ENCODE results near the gene IGFBPL1.

The IGFBPL1 gene

DNA sequence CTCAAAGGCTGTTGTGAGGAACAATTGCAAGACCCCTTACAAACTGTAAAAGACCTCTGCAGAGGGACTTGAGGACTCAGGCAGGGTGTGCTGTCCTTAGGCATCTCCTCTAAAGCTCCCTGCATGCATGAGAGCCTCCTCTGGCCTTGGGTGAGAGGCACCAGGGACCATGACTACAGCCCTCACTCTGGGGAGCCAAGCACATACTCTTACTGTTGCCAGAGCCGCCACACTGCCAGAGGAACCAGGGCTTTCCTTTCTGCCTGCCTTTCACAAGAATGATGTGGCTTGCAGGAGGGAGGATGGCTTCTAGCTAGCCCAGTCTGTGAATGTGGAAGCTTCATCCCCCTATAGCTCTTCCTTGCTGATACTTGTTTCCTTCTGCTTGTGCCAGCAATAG is 5.9 kb downstream of the IGFBPL1 start:
- no peak for TF ChIP-seq PPARA (CRISPR knock-in tag; IDR thresholded peaks at IDR 0.05; ENCODE audit: borderline replicate concordance)
- no peak for TF ChIP-seq ZFP3 (CRISPR knock-in tag; IDR thresholded peaks at IDR 0.05)
- TF ChIP-seq SNAI2 (CRISPR knock-in tag; IDR thresholded peaks at IDR 0.05) = no peak
- TF ChIP-seq PATZ1 (CRISPR knock-in tag; IDR thresholded peaks at IDR 0.05; ENCODE audit: borderline replicate concordance) = no peak
- TF ChIP-seq, protein P1, sequence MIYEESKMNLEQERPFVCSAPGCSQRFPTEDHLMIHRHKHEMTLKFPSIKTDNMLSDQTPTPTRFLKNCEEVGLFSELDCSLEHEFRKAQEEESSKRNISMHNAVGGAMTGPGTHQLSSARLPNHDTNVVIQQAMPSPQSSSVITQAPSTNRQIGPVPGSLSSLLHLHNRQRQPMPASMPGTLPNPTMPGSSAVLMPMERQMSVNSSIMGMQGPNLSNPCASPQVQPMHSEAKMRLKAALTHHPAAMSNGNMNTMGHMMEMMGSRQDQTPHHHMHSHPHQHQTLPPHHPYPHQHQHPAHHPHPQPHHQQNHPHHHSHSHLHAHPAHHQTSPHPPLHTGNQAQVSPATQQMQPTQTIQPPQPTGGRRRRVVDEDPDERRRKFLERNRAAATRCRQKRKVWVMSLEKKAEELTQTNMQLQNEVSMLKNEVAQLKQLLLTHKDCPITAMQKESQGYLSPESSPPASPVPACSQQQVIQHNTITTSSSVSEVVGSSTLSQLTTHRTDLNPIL (CRISPR knock-in tag; IDR thresholded peaks at IDR 0.05; ENCODE audit: low read depth) = no peak
- TF ChIP-seq, protein P2, sequence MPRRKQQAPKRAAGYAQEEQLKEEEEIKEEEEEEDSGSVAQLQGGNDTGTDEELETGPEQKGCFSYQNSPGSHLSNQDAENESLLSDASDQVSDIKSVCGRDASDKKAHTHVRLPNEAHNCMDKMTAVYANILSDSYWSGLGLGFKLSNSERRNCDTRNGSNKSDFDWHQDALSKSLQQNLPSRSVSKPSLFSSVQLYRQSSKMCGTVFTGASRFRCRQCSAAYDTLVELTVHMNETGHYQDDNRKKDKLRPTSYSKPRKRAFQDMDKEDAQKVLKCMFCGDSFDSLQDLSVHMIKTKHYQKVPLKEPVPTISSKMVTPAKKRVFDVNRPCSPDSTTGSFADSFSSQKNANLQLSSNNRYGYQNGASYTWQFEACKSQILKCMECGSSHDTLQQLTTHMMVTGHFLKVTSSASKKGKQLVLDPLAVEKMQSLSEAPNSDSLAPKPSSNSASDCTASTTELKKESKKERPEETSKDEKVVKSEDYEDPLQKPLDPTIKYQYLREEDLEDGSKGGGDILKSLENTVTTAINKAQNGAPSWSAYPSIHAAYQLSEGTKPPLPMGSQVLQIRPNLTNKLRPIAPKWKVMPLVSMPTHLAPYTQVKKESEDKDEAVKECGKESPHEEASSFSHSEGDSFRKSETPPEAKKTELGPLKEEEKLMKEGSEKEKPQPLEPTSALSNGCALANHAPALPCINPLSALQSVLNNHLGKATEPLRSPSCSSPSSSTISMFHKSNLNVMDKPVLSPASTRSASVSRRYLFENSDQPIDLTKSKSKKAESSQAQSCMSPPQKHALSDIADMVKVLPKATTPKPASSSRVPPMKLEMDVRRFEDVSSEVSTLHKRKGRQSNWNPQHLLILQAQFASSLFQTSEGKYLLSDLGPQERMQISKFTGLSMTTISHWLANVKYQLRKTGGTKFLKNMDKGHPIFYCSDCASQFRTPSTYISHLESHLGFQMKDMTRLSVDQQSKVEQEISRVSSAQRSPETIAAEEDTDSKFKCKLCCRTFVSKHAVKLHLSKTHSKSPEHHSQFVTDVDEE (CRISPR knock-in tag; IDR thresholded peaks at IDR 0.05) = no peak
- TF ChIP-seq POU6F1 (CRISPR knock-in tag; IDR thresholded peaks at IDR 0.05; ENCODE audit: borderline replicate concordance, low read depth) = no peak
- TF ChIP-seq CSDC2 (CRISPR knock-in tag; IDR thresholded peaks at IDR 0.05) = no peak
- TF ChIP-seq TCF4 (CRISPR knock-in tag; IDR thresholded peaks at IDR 0.05; ENCODE audit: borderline replicate concordance) = no peak
- no peak for TF ChIP-seq ZNF8 (CRISPR knock-in tag; IDR thresholded peaks at IDR 0.05)
- no peak for TF ChIP-seq ZC3H10 (CRISPR knock-in tag; IDR thresholded peaks at IDR 0.05)
- no peak for TF ChIP-seq GLIS3 (CRISPR knock-in tag; IDR thresholded peaks at IDR 0.05)
- no peak for TF ChIP-seq ZFP30 (CRISPR knock-in tag; IDR thresholded peaks at IDR 0.05)
- TF ChIP-seq ARNTL (CRISPR knock-in tag; IDR thresholded peaks at IDR 0.05; ENCODE audit: borderline replicate concordance, low read depth) = no peak
- no peak for TF ChIP-seq CSRNP3 (CRISPR knock-in tag; IDR thresholded peaks at IDR 0.05)
- no peak for TF ChIP-seq ESRRG (CRISPR knock-in tag; IDR thresholded peaks at IDR 0.05)
- no peak for TF ChIP-seq BACH2 (CRISPR knock-in tag; IDR thresholded peaks at IDR 0.05; ENCODE audit: borderline replicate concordance)
- no peak for ATAC-seq

DNA sequence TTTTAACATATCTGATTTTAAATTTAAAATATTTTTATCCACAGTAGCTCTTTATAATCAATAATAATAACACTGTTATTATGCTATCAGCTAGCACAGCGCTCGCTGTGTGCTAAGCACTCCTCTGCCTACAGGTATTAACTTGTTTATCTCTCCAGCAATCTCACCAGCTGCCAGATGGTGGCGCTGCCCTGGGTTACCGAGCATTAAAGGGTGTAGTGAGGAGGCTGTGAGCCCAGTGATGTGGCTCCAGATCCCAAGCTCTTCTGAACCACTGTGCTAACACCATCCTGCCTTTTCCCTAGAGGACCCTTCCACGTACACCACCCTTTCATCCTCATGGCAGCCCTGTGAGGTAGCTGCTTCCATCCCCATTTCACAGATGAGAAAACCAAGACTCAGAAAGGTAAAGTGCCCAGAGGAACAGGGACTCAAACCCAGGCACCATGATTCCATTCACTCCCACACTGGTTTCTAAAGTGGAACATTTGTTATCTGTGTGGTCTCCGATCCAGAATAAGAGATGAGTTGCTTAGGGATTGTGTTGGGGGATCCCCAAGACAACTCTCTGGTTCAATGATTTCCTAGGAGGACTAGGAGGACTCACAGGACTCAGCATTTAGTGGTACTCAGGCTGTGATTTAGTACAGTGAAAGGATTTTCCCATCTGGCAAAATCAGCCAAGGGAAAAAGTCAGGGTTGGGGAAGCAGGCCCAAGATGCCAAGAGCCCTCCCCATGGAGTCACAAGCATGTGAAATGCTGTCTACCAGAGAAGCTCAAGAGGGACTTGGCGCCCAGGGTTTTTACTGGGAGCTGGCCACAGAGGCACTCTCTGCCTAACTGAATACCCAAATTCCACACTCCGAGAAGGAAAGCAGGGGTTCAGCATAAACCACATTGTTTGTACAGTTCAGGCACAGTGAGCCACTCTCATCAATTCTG is 7.0 kb downstream of the IGFBPL1 start:
- peak; percentile 74 for ATAC-seq
- TF ChIP-seq ZNF565 (CRISPR knock-in tag; conservative IDR thresholded peaks at IDR 0.05; ENCODE audit: low read depth) (no peak), ZFP30 (CRISPR knock-in tag; IDR thresholded peaks at IDR 0.05) (no peak), ZC3H10 (CRISPR knock-in tag; IDR thresholded peaks at IDR 0.05) (no peak), ARNTL (CRISPR knock-in tag; IDR thresholded peaks at IDR 0.05; ENCODE audit: borderline replicate concordance, low read depth) (no peak), ZNF8 (CRISPR knock-in tag; IDR thresholded peaks at IDR 0.05) (no peak), CSDC2 (CRISPR knock-in tag; IDR thresholded peaks at IDR 0.05) (no peak), PATZ1 (CRISPR knock-in tag; IDR thresholded peaks at IDR 0.05; ENCODE audit: borderline replicate concordance) (no peak), RARB (CRISPR knock-in tag; IDR thresholded peaks at IDR 0.05) (no peak), ISL1 (CRISPR knock-in tag; IDR thresholded peaks at IDR 0.05) (no peak), POU6F1 (CRISPR knock-in tag; IDR thresholded peaks at IDR 0.05; ENCODE audit: borderline replicate concordance, low read depth) (no peak), TOX (CRISPR knock-in tag; IDR thresholded peaks at IDR 0.05; ENCODE audit: borderline replicate concordance) (no peak)
- TF ChIP-seq, protein P1 (CRISPR knock-in tag; IDR thresholded peaks at IDR 0.05; ENCODE audit: low read depth) = no peak
